ENCODE results near the gene SPINK1. TPM values are rescaled to one million over a fixed set of nuclear protein-coding genes. Genes with fewer than 3 reads are reported as not detected.
A peak's percentile ranks its signal among the peaks of the same experiment; 100 is the strongest.

The SPINK1 gene
- total RNA-seq, 1 experiment from 2014 or later: not detected

DNA sequence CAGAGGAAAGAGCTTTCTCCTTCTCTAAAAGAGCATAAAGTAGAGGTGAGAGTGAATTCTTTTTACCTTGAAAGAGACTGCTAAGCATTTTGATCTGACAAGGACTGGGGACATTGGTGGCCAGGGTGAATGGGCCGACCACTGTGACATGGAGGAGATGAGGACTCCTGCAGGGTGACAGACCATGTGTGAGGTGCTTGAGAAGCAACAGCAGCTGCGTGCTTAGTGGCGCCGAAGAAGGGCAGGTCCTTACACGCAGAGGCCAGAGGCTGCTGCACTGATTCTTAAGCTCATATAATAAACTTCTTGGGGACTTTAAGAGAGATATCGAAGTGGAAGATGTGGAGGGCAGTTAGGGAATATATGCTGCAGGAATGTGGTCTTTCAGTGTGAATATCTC, 40.3 kb downstream of the SPINK1 start:
- no peak overlapping the region for H3K4me3 ChIP-seq
- no peaks in the 10 kb centered on the region for H3K36me3 ChIP-seq
- H3K9me3 ChIP-seq: no peaks in the 10 kb centered on the region
- DNase-seq: no peak
- 0 out of 2 replicates have a peak, but pooled peaks cover 2% of the 10 kb centered on the region for H3K27me3 ChIP-seq

DNA sequence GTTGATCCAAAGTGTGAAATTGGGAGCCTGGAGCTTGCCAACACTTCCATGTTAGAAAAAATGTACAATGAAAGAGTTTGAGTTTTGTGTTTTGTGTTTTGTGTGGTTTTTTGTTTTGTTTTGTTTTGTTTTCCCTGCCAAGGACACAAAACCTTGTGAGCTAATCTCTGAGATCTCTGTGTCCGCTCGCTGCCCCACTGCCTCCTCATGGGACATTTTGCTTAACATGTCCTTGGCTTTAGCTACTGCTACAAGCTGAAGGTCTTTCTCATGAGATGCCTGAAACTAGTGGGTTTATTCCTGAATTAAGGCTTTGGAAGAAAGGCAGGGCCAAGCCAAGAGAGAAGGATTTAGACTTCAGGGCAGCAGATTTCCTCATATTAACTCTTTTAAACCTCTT, 41.7 kb downstream of the SPINK1 start:
- Histone ChIP-seq H3K36me3 (no peaks in the 10 kb centered on the region), H3K27me3 (0 out of 2 replicates have a peak, but pooled peaks cover 2% of the 10 kb centered on the region), H3K4me3 (no peak overlapping the region), H3K9me3 (no peaks in the 10 kb centered on the region)
- DNase-seq: no peak

DNA sequence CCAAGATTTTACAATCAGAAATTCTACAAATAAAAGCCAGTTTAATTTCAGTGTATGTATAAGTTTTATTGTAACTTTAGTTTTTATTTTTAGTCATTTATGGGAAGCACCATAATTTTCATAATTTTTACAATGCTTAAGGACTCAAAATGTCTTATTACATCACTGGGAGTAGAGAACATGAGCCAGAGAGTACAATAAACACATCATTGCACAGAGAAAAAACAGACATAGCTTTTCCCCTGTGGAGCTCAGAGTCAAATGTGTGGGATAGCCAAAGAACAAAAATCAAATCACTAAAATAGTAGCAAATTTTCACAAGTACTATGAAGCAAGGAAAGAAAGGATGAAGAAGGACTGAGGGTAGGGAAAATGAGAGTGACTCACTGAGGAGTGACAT, 43.4 kb downstream of the SPINK1 start:
- Histone ChIP-seq H3K36me3 (no peaks in the 10 kb centered on the region), H3K4me3 (no peak overlapping the region), H3K27me3 (peaks cover 4% of the 10 kb centered on the region; the same call in 1 of the 2 replicates), H3K9me3 (no peaks in the 10 kb centered on the region)
- no peak for DNase-seq

DNA sequence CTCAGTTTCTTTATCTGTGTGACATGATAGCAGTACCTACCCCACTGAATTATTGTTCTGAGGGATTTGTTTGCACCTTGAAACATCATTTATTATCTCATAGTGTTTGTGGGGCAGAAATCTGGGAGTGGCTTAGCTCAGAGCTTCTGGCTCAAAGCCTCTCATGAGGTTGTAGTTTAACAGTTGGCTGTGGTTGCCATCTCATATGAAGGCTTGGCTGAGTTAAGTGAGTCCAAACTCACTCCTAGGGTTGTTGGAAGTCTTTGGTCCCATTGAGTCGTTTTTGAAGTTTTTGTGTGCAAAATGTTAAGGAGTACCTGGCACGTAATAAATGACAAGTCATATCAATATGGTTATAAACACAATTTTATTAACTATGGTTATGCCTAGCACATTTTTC, 45.3 kb downstream of the SPINK1 start:
- H3K9me3 ChIP-seq: no peaks in the 10 kb centered on the region
- no peak for DNase-seq
- no peak overlapping the region for H3K4me3 ChIP-seq
- peaks cover 12% of the 10 kb centered on the region; the same call in 1 of the 2 replicates for H3K27me3 ChIP-seq
- no peaks in the 10 kb centered on the region for H3K36me3 ChIP-seq

DNA sequence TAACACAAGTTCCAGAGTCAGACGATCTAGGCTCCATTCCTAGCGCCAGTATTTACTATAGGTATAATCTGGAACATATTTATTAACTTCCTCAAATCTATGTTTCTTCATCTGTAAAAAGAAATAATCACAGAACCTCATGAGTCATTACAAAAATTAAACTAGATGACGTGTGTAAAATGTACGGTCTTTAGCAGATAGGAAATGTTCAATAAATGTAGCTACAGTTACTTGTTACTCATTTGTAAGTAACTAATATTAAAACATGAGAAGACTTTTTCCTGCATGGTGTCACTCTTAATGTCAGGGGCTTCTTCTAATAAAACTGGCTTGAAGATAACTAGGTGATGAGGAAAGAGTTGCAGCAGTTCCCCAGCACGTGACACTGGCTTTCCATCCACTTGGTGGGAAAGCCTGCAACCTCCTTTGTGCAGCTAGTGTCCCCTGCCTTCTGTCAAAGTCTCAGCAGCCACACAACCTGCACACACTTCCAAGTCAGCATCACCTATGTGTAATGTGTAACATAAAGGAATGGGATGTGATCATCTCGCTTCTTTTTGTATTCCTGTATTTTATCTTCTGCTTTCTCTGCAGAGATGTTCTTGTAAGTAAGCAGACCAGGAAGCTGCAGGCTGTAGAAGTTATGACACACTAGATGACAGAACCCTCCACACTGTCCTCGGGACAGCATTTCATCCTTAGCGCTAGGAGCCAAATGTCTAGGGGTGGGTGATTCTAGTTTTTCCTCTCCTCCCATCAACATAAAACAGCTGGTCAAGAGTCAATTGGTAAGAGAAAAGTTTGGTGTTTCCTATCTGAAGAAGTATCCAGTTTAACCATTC, 47.1 kb downstream of the SPINK1 start:
- DNase-seq: no peak
- H3K4me3 ChIP-seq: no peak overlapping the region

DNA sequence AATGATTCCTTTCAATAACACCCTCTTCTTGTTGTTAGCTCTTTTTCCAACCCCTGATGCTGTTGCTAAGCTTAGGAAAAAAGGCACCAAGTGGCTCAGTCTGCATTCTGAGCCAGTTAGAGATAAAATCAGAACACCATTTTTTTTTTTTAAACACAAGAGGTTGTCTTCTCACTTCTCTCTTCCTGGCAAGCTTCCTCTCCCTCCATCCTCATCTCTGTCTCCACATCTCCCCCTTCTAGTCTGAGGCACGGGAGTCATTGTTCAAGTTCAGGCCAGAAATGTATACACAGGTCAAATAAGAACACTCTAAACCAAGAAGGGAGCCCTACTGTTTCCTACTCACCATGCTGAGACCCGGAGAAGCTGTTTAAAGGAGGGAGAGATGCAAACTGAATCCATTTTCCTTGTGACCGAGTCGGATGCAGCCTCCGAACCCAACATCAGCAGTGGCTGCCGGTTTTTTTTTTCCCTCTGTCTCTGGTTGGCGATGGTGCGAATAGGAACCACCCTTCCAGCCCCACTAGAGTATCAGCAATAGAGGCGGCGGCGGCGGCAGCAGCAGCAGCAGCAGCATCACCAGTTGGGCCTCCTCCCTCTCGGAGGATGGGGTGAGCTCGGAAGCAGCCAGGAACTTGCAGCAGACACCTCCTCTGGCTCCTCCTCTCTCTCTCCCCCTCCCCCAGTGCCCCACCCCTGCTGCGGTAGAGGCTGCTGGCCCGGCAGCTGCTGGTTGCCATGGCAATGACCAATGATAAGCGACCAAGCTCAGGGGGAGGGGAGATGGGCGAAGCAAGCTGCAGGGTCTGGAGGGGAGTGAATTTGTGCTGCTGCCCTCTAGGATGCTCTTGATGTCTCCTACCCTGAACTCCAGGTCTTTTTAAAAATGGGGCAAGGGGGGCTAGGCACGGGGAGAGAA, 49.1 kb downstream of the SPINK1 start, which contains the start of gene JAKMIP2:
JAKMIP2 (minus strand) TSS at position 619 of the 919 bp plus-strand sequence. CDS start 110,922 bp downstream, outside the sequence.
- H3K36me3 ChIP-seq: no peaks in the 10 kb centered on the region
- peak; percentile 42 for DNase-seq
- no peak within 1 kb of the TSS for H3K4me3 ChIP-seq
- H3K27me3 ChIP-seq: peaks cover 22% of the 10 kb centered on the region
- no peaks in the 10 kb centered on the region for H3K9me3 ChIP-seq

More for the DNA sequence above, 47.1 kb downstream of the SPINK1 start:
- Histone ChIP-seq H3K27me3 (peaks cover 15% of the 10 kb centered on the region), H3K9me3 (no peaks in the 10 kb centered on the region), H3K36me3 (no peaks in the 10 kb centered on the region)

DNA sequence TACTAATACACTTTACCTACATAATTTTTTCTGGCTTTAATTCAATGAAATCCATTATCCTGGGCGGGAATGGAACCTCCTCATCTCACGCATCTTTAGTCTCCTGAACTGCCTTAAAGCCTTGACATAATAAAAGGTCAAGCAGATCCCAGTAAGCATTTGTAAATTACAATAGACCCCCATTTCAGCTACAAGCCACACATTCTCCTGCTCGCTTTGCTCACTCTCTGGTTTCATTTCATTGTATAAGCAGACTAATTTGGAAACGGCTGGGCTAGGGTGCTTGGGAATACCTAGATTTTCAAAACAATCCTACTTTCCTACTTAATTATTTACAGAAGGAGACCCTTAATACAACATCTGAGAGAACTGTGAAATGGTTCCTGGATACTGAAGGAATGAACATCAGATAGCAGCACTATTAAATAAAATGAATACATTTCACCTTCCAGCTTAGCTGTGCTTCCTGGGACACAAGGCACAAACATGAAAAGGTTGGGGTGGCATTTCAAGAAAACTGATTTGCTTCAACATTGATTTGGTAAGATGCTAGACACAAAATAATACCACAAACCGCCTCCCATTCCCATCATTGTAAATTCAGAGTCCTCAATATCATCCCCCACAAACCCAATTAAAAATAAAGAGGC, 50.4 kb downstream of the SPINK1 start:
- Histone ChIP-seq H3K27me3 (peaks cover 20% of the 10 kb centered on the region), H3K36me3 (no peaks in the 10 kb centered on the region), H3K4me3 (no peak overlapping the region), H3K9me3 (no peaks in the 10 kb centered on the region)
- DNase-seq: no peak

DNA sequence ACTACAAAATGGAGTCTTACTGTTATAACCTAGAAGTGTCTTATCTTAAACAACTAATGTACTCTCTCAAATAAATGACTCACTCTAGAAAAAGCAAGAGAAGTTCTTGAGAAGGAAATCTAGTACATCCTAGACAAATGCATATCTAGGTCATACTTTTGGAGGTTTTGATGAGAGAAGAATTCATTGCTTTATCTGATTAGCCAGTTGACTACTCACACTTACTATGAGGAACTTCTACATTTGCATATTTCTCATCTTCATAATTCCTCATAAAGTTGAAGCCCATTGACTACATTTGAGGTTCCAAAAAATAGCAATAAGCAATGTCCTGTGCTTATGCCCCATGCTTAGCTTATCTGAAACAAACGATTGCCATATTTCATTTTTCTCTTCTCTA, 51.8 kb downstream of the SPINK1 start:
- Histone ChIP-seq H3K27me3 (peaks cover 20% of the 10 kb centered on the region), H3K9me3 (no peaks in the 10 kb centered on the region), H3K36me3 (no peaks in the 10 kb centered on the region), H3K4me3 (no peak overlapping the region)
- DNase-seq: no peak

DNA sequence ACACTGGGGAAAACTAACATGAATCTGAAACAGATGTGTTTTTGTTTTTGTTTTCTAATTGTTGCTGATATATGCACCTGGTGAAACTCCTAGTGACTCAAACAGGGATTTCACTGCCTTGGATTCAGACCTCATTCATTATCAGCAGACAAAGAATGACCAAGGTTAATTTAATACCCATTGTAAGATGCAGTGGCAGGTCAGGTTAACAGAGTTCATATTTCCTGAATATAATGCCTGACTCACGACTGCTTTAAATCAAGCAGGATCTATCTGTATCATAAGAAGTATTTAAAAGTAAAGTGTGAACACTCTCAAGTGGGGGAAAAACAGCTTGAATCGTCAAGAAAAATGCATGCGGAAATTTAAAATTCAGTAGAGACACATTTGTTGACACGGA, 54.5 kb downstream of the SPINK1 start:
- Histone ChIP-seq H3K27me3 (peaks cover 15% of the 10 kb centered on the region), H3K9me3 (no peaks in the 10 kb centered on the region), H3K36me3 (no peaks in the 10 kb centered on the region), H3K4me3 (no peak overlapping the region)
- DNase-seq: no peak

Other genes with a start within 250 kb of the SPINK1 start
- gene JAKMIP2, start 48.9 kb downstream of the SPINK1 start, total RNA-seq (2014; rRNA removed; shearing (Covaris generic); ENCODE audit: low replicate concordance): not detected in 2 replicates
- not detected in 2 replicates for gene SCGB3A2, start 47.0 kb upstream of the SPINK1 start, total RNA-seq (2014; rRNA removed; shearing (Covaris generic); ENCODE audit: low replicate concordance)
- gene C5orf46, start 74.9 kb upstream of the SPINK1 start, total RNA-seq (2014; rRNA removed; shearing (Covaris generic); ENCODE audit: low replicate concordance): 6.0 TPM in 1 of 2 replicates, not detected in the other
- gene SPINK5, start 232.3 kb upstream of the SPINK1 start, total RNA-seq (2014; rRNA removed; shearing (Covaris generic); ENCODE audit: low replicate concordance): not detected in 2 replicates